B cell (primary cell): ENCODE data around the gene CALHM5.

Source experiments
- CTCF ChIP-seq: fragments of 200-600 bp; IDR thresholded peaks from one replicate; pipeline ENCODE4 v1.8.0; 2022; ENCODE audit warnings: antibody characterized with exemption, mild to moderate bottlenecking
- EZH2 ChIP-seq: IDR thresholded peaks from 2 replicates; pipeline ENCODE4 v1.6.1; 2012; ENCODE audit warnings: borderline replicate concordance, low read depth, mild to moderate bottlenecking, moderate library complexity, low read length; ENCODE audit not compliant: insufficient read depth, poor library complexity, severe bottlenecking

DNA sequence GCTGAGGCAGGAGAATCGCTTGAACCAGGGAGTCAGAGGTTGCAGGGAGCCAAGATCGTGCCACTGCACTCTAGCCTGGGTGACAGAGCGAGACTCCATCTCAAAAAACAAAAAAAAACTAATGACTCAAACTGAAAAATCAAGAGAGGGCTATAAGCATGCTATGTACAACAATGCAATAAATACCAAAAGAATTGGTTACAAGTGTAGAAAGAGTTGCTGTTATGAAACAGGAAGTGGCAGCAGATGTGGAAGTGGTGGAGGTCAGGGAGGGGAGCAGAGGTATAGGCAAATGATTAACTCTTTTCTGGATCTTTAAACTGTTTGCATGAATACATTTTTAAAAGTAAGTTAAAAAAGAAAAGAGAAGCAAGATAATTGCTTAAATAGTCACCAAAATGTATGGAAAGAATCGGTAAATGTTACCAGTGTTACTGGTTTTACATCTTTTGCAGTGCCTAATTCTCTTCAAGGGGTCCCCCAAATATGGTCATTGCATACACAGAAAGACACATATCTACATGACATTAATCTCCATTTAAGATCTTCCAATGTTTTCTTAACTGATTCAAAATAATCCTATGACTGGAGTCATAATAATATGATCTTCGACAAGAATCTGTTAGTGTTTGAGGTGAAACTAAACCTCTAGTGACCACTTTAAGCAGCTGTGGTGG, 35.3 kb upstream of the CALHM5 start:
- TF ChIP-seq CTCF (no peak), EZH2 (no peak)
